ENCODE results near the gene ANKRD39. TPM values are rescaled to one million over a fixed set of nuclear protein-coding genes. Genes with fewer than 3 reads are reported as not detected.

ANKRD39 gene
- total and polyA plus RNA-seq, 2 of the 8 experiments (the other 6 are each of a cell fraction or from before 2014, with no cell fraction given): 18.5 to 21.3 TPM

DNA sequence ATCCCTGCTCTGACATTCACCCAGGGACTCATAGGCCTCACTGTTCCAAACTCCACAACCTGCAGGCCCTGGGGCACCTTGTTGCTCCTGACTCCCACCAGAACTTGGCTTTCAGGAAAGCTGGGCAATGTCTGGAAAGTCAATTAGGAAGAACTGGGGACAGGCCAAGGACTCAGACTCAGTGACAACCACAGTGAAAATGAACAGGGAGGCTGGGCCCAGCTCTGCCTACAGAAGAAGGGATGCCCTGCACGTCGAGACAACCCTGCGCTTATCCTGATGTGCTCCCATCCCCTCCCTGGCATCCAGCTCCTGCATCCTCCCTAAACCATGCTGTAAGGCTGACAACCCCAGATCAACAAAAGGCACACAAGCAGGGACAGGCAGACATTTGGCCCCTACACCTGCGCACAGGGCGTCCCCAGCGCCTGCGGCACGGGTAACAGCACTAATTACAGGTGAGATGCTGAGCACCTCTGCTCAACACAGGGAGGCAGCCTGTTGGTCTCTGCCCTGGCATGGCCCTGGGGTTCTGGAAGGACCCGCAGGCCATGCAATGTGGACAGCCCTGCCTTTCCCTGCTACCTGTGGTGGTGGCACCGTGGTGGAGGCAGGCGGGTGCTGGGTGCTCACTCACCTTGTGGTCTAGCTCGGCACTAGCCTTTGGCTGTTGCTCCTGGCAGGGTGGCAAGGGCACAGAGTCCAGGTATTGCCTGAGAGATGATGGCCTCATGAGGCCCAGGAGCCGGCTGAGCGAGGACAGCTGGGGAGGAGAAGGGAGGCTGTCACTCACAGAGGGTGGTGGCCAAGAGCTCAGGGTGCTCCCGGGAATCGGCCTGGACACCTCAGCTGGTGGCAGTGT is 35.7 kb upstream of the ANKRD39 start:
- Histone ChIP-seq H2BK20ac (ENCODE audit: low read length) (0 out of 2 replicates have a peak overlapping the region, but pooled peaks have one; percentile 1), H3K4me3 (ENCODE audit: extremely low read depth in 1 of 4, insufficient read depth in 2 of 4, low read depth in 3 of 4, low read length in 4 of 4) (no peak overlapping the region), H3K79me2 (ENCODE audit: control insufficient read depth in 1 of 2, insufficient read depth in 2 of 2, low read length in 2 of 2) (no peaks in the 10 kb centered on the region), H3K4me1 (replicated peaks in 1 of 4; ENCODE audit: control insufficient read depth in 3 of 4, insufficient read depth in 4 of 4, low read length in 3 of 4) (peaks cover 0 to 17% (median 8%) of the 10 kb centered on the region in 4 experiments; a peak in 3 of 7 replicates), H3K79me1 (ENCODE audit: low read depth, low read length) (no peaks in the 10 kb centered on the region), H4K20me1 (replicated peaks in 1 of 2; ENCODE audit: control insufficient read depth in 1 of 2, insufficient read depth in 2 of 2, low read length in 2 of 2) (no peaks in the 10 kb centered on the region), H3K4me2 (ENCODE audit: insufficient read depth in 1 of 2, low read depth in 2 of 2, low read length in 2 of 2) (no peak overlapping the region), H3K23me2 (ENCODE audit: low read depth, low read length) (peaks cover 4% of the 10 kb centered on the region; the same call in 1 of the 2 replicates), H2BK15ac (ENCODE audit: low read length) (peak overlapping the region; percentile 48; the same call in 1 of the 2 replicates), H3K9me3 (ENCODE audit: insufficient read depth in 2 of 2, low read depth in 1 of 2, low read length in 1 of 2) (no peaks in the 10 kb centered on the region), H3K4ac (replicated peaks; ENCODE audit: insufficient read length, low read depth, low read length) (no peak overlapping the region), H2BK5ac (ENCODE audit: low read depth, low read length) (no peak overlapping the region), H4K91ac (replicated peaks; ENCODE audit: insufficient read length, low read length) (peak overlapping the region; percentile 68), H2BK120ac (replicated peaks; ENCODE audit: low read depth, low read length) (no peak overlapping the region), H3K14ac (ENCODE audit: insufficient read length) (no peak overlapping the region), H3K27ac (ENCODE audit: low read depth, low read length) (no peak overlapping the region), H3K27me3 (replicated peaks in 1 of 4; ENCODE audit: control insufficient read depth in 3 of 4, extremely low read depth in 1 of 4, insufficient read depth in 3 of 4, low read length in 3 of 4) (no peaks in the 10 kb centered on the region; a peak in 1 of 7 replicates), H2AK5ac (ENCODE audit: low read depth, low read length) (no peak overlapping the region), H3K18ac (ENCODE audit: extremely low read depth, low read length) (no peak overlapping the region), H2BK12ac (ENCODE audit: low read depth, low read length) (peak overlapping the region; percentile 42; the same call in 1 of the 2 replicates), H3K9ac (replicated peaks in 1 of 4; ENCODE audit: extremely low read depth in 1 of 4, low read depth in 3 of 4, low read length in 3 of 4) (no peak overlapping the region; a peak in 1 of 7 replicates), H3K56ac (replicated peaks; ENCODE audit: insufficient read length, low read depth, low read length) (no peak overlapping the region), H4K8ac (ENCODE audit: extremely low read depth, insufficient read depth, low read length) (peak overlapping the region; percentile 40), H4K5ac (ENCODE audit: insufficient read length, low read depth, low read length) (no peak overlapping the region), H3K36me3 (ENCODE audit: control insufficient read depth in 2 of 4, insufficient read depth in 4 of 4, low read length in 3 of 4) (no peaks in the 10 kb centered on the region), H2AFZ (ENCODE audit: low read length) (no peak overlapping the region), H3K23ac (ENCODE audit: insufficient read length) (no peak overlapping the region)
- 97% methylated on average over 15 of the region's 16 CpGs; no CpG with 5 or more reads in 1 of the 2 experiments for WGBS, 2 experiments (ENCODE audit: extremely low coverage in 1 of 2, insufficient coverage in 1 of 2, insufficient read length in 1 of 2, insufficient replicate concordance in 2 of 2, low coverage in 1 of 2, low lambda C conversion rate in 2 of 2, missing lambda C conversion rate in 1 of 2)
- POLR2A ChIA-PET (ENCODE audit: partially characterized antibody): interaction anchor here (1.0 to 2.2 kb wide), 3 partner anchors 19 to 32 kb away, joined by 3 to 7 read pairs (median 5); no protein-coding TSS in a partner anchor
- CTCF ChIA-PET (ENCODE audit: partially characterized antibody): interaction anchor here (0.8 to 4.8 kb wide), 5 partner anchors 10 to 61 kb away, joined by 3 to 22 read pairs (median 5); no protein-coding TSS in a partner anchor
- no peak for FAIRE-seq
- DNase-seq (ENCODE audit: low read depth in 1 of 2, low spot score in 2 of 2): no peak

Data from H1 (cell line).